ENCODE results near the gene DGCR8.

DGCR8 gene

GRCh38 chr22:20089977-20090729 lies 10.1 kb downstream of the DGCR8 start:
- DNase-seq (ENCODE audit: low read depth) = no peak

GRCh38 chr22:20090730-20091240 lies 10.7 kb downstream of the DGCR8 start:
- DNase-seq (ENCODE audit: low read depth) = no peak

GRCh38 chr22:20091690-20092476 lies 11.8 kb downstream of the DGCR8 start:
- DNase-seq (ENCODE audit: low read depth) = no peak

- no peak for DNase-seq (ENCODE audit: low read depth)
Measured at GRCh38 chr22:20092477-20092854, 12.4 kb downstream of the DGCR8 start.

- DNase-seq (ENCODE audit: low read depth) = no peak
Measured at GRCh38 chr22:20093418-20094196, 13.6 kb downstream of the DGCR8 start.

- no peak for DNase-seq (ENCODE audit: low read depth)
Measured at GRCh38 chr22:20094197-20094807, 14.3 kb downstream of the DGCR8 start.

GRCh38 chr22:20095521-20095920 lies 15.5 kb downstream of the DGCR8 start:
- no peak for DNase-seq (ENCODE audit: low read depth)

GRCh38 chr22:20096574-20097420 lies 16.8 kb downstream of the DGCR8 start:
- no peak for DNase-seq (ENCODE audit: low read depth)

GRCh38 chr22:20099099-20099711 lies 19.2 kb downstream of the DGCR8 start:
- DNase-seq (ENCODE audit: low read depth) = no peak

GRCh38 chr22:20101638-20102037 lies 21.6 kb downstream of the DGCR8 start:
- DNase-seq (ENCODE audit: low read depth) = no peak

GRCh38 chr22:20102203-20102780 lies 22.3 kb downstream of the DGCR8 start:
- DNase-seq (ENCODE audit: low read depth) = no peak

GRCh38 chr22:20105456-20106204 lies 25.6 kb downstream of the DGCR8 start:
- DNase-seq (ENCODE audit: low read depth) = no peak

- DNase-seq (ENCODE audit: low read depth) = no peak
Measured at GRCh38 chr22:20106205-20106848, 26.3 kb downstream of the DGCR8 start.

GRCh38 chr22:20106849-20107237 lies 26.8 kb downstream of the DGCR8 start:
- DNase-seq (ENCODE audit: low read depth) = no peak

- no peak for DNase-seq (ENCODE audit: low read depth)
Measured at GRCh38 chr22:20107471-20107901, 27.4 kb downstream of the DGCR8 start.

- DNase-seq (ENCODE audit: low read depth) = no peak
Measured at GRCh38 chr22:20107951-20108756, 28.1 kb downstream of the DGCR8 start.

- no peak for DNase-seq (ENCODE audit: low read depth)
Measured at GRCh38 chr22:20108757-20109230, 28.8 kb downstream of the DGCR8 start.
